CD4-positive, alpha-beta T cell (primary cell): ENCODE results near the gene PLBD2. TPM values are rescaled to one million over a fixed set of nuclear protein-coding genes. Genes with fewer than 3 reads are reported as not detected.

Experiments used
- ATAC-seq: fragments of 200-7000 bp; cut with Tn5 transposase; one replicate; pipeline ENCODE4 v1.10.0; 2022; ENCODE audit warnings: mild to moderate bottlenecking; ENCODE audit not compliant: poor library complexity
- CTCF ChIA-PET: fragments of 350-600 bp; sonication (Branson Sonifier 250); formaldehyde crosslinking; loops from one replicate; lab custom pipeline; 2021; ENCODE audit warnings: antibody characterized with exemption, inconsistent platforms; lab: Charles Lee
- POLR2A ChIA-PET: fragments of 350-600 bp; sonication (Branson Sonifier 250); formaldehyde crosslinking; loops from one replicate; lab custom pipeline; 2021; ENCODE audit warnings: antibody characterized with exemption, inconsistent platforms; lab: Charles Lee
- DNase-seq, 14 experiments: peaks; one replicate each; pipeline ENCODE4 v3.0.0-alpha.2; 2013 to 2020; ENCODE audit warnings: mixed read lengths in 2 of 14
- H3K27ac ChIP-seq, 2 donors: one replicate each; pipeline versions ENCODE4 v1.5.1 to v1.7.0; 2013; ENCODE audit warnings: low read length in 2 of 2, low read depth in 1 of 2, mild to moderate bottlenecking in 1 of 2
- H3K27me3 ChIP-seq, 2 experiments: 1 replicate in 1 of 2; 2 replicates in 1 of 2; pipeline versions ENCODE4 v1.6.1 to v1.7.0; 2013; ENCODE audit warnings: low read length in 2 of 2, control low read depth in 1 of 2, mild to moderate bottlenecking in 1 of 2, moderate library complexity in 1 of 2; ENCODE audit not compliant: insufficient read depth in 2 of 2, control insufficient read depth in 1 of 2
- H3K36me3 ChIP-seq: one replicate; pipeline ENCODE4 v1.6.1; 2013; ENCODE audit warnings: low read length, control low read depth; ENCODE audit not compliant: insufficient read depth
- H3K4me1 ChIP-seq: one replicate; pipeline ENCODE4 v1.6.1; 2013; ENCODE audit warnings: low read length, control low read depth; ENCODE audit not compliant: insufficient read depth
- H3K4me3 ChIP-seq: one replicate; pipeline ENCODE4 v1.5.1; 2013; ENCODE audit warnings: mild to moderate bottlenecking, low read length, moderate library complexity
- H3K9me3 ChIP-seq, 2 experiments: 1 replicate in 1 of 2; 2 replicates in 1 of 2; pipeline versions ENCODE4 v1.6.1 to v1.7.0; 2013; ENCODE audit warnings: low read length in 2 of 2, mild to moderate bottlenecking in 2 of 2, control low read depth in 1 of 2, moderate library complexity in 1 of 2; ENCODE audit not compliant: control insufficient read depth in 1 of 2, insufficient read depth in 1 of 2
- H3K27ac Mint-ChIP-seq: one replicate; pipeline ENCODE4 v1.8.0; 2020; ENCODE audit warnings: mixed read lengths
- H3K27me3 Mint-ChIP-seq: one replicate; pipeline ENCODE4 v1.8.0; 2021; ENCODE audit warnings: mixed read lengths
- H3K36me3 Mint-ChIP-seq: one replicate; pipeline ENCODE4 v1.8.0; 2021; ENCODE audit warnings: low read depth, mixed read lengths
- H3K4me1 Mint-ChIP-seq: one replicate; pipeline ENCODE4 v1.8.0; 2021; ENCODE audit warnings: low read depth, mixed read lengths
- H3K4me3 Mint-ChIP-seq: one replicate; pipeline ENCODE4 v1.8.0; 2020; ENCODE audit warnings: mild to moderate bottlenecking, mixed read lengths
- H3K9me3 Mint-ChIP-seq: one replicate; pipeline ENCODE4 v1.8.0; 2020; ENCODE audit warnings: mixed read lengths
- intact Hi-C, 2 experiments: fragments of 100-400 bp; cut with DNase I in 1 of 2; cut with micrococcal nuclease in 1 of 2; formaldehyde crosslinking; loops; one replicate each; pipeline versions ENCODE4 v1.15.1 to v1.9.0; 2023 to 2025; cut with DNase I, micrococcal nuclease
- total RNA-seq, 174 experiments: library from RNA in 2 of 174; stranded (reverse) in 2 of 174; gene quantifications; one replicate each; pipeline ENCODE4 v1.2.3 and lab custom pipeline; 2021 to 2026
- TF ChIP-seq, protein P1 (sequence below): fragments of 200-600 bp; IDR thresholded peaks from one replicate; pipeline ENCODE4 v1.8.0; 2022; ENCODE audit warnings: antibody characterized with exemption, mild to moderate bottlenecking

PLBD2 gene
- total RNA-seq, 2 experiments from 2014 or later: 10.4 to 12.2 TPM

- ChIA-PET POLR2A (no interaction called here), CTCF (no interaction called here)
- intact Hi-C loops: no loop called here
- TF ChIP-seq, protein P1, sequence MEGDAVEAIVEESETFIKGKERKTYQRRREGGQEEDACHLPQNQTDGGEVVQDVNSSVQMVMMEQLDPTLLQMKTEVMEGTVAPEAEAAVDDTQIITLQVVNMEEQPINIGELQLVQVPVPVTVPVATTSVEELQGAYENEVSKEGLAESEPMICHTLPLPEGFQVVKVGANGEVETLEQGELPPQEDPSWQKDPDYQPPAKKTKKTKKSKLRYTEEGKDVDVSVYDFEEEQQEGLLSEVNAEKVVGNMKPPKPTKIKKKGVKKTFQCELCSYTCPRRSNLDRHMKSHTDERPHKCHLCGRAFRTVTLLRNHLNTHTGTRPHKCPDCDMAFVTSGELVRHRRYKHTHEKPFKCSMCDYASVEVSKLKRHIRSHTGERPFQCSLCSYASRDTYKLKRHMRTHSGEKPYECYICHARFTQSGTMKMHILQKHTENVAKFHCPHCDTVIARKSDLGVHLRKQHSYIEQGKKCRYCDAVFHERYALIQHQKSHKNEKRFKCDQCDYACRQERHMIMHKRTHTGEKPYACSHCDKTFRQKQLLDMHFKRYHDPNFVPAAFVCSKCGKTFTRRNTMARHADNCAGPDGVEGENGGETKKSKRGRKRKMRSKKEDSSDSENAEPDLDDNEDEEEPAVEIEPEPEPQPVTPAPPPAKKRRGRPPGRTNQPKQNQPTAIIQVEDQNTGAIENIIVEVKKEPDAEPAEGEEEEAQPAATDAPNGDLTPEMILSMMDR: no peak
- H3K27me3 ChIP-seq: no peaks in the 10 kb centered on the region
- no peaks in the 10 kb centered on the region for H3K27me3 Mint-ChIP-seq
- H3K36me3 Mint-ChIP-seq: peaks cover 2% of the 10 kb centered on the region
- no peak overlapping the region for H3K27ac Mint-ChIP-seq
- H3K9me3 Mint-ChIP-seq: no peaks in the 10 kb centered on the region
- no peak overlapping the region for H3K27ac ChIP-seq
- H3K4me3 ChIP-seq: no peak overlapping the region
- H3K4me1 Mint-ChIP-seq: no peaks in the 10 kb centered on the region
- ATAC-seq (no peak), DNase-seq (no peak)
- H3K36me3 ChIP-seq: peaks cover 9% of the 10 kb centered on the region
- H3K4me1 ChIP-seq: no peaks in the 10 kb centered on the region
- no peak overlapping the region for H3K4me3 Mint-ChIP-seq
- peaks cover 0 to 18% of the 10 kb centered on the region in 2 experiments for H3K9me3 ChIP-seq
Observed at GRCh38 chr12:113393749-113394148, 35.4 kb downstream of the PLBD2 start.

- ChIA-PET CTCF (no interaction called here), POLR2A (no interaction called here)
- intact Hi-C loops: no loop called here
- peaks cover 6% of the 10 kb centered on the region for H3K36me3 ChIP-seq
- TF ChIP-seq, protein P1: no peak
- Mint-ChIP-seq H3K27me3 (no peaks in the 10 kb centered on the region), H3K4me3 (no peak overlapping the region), H3K27ac (no peak overlapping the region), H3K9me3 (no peaks in the 10 kb centered on the region), H3K36me3 (no peaks in the 10 kb centered on the region), H3K4me1 (no peaks in the 10 kb centered on the region)
- no peaks in the 10 kb centered on the region for H3K4me1 ChIP-seq
- no peak overlapping the region for H3K4me3 ChIP-seq
- DNase-seq: no peak
- ATAC-seq: no peak
- H3K9me3 ChIP-seq: peaks cover 0 to 18% of the 10 kb centered on the region in 2 experiments
- no peaks in the 10 kb centered on the region for H3K27me3 ChIP-seq
- H3K27ac ChIP-seq: no peak overlapping the region
Observed at GRCh38 chr12:113395119-113395518, 36.7 kb downstream of the PLBD2 start.

GRCh38 chr12:113396200-113396599 lies 37.8 kb downstream of the PLBD2 start:
- no peaks in the 10 kb centered on the region for H3K36me3 Mint-ChIP-seq
- TF ChIP-seq, protein P1: no peak
- no peaks in the 10 kb centered on the region for H3K4me1 Mint-ChIP-seq
- DNase-seq: no peak
- H3K9me3 ChIP-seq: peaks cover 0 to 18% of the 10 kb centered on the region in 2 experiments
- no peak overlapping the region for H3K27ac ChIP-seq
- H3K27me3 Mint-ChIP-seq: no peaks in the 10 kb centered on the region
- H3K4me1 ChIP-seq: no peaks in the 10 kb centered on the region
- no peak overlapping the region for H3K4me3 ChIP-seq
- no peaks in the 10 kb centered on the region for H3K9me3 Mint-ChIP-seq
- no peaks in the 10 kb centered on the region for H3K27me3 ChIP-seq
- H3K4me3 Mint-ChIP-seq: no peak overlapping the region
- no peak for ATAC-seq
- ChIA-PET CTCF (no interaction called here), POLR2A (no interaction called here)
- H3K27ac Mint-ChIP-seq: no peak overlapping the region
- H3K36me3 ChIP-seq: no peaks in the 10 kb centered on the region
- intact Hi-C loops: no loop called here
